Stimulated activated CD4-positive, alpha-beta T cell treated with anti-CD3 and anti-CD28 coated beads, Interleukin-15, amount 100 ng/mL, for 24 hours (primary cell): ENCODE data around the gene TMIE.
A peak's percentile ranks its signal among the peaks of the same experiment; 100 is the strongest.
"Not testable (repeated sequence)": the region's sequence is repeated elsewhere in the genome, so short reads cannot be mapped to it uniquely, and the experiment has no call there.

Experiments
- DNase-seq: peaks from one replicate; pipeline ENCODE4 v3.0.0-alpha.2; 2020

Gene TMIE

DNA sequence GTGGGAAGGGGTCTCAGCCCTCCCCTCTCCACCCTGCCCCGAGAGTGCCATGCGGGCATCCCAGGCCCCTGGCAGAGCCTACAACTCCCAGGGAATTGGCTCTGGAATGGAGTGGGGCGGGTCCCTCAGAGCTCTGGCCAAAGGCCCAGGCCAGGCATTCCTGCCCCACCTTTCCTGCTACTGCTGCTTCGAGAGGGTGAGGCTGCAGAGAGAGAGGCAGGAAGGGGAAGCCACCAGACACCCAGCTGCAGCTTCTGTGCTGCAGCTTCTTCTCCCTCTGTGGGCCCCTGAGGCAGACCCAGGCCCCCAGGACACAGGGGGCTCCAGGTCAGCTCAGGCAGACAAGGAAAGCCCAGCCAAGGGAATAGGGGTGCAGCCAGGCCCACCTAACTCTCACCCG is 10.4 kb upstream of the TMIE start:
- DNase-seq: no peak

DNA sequence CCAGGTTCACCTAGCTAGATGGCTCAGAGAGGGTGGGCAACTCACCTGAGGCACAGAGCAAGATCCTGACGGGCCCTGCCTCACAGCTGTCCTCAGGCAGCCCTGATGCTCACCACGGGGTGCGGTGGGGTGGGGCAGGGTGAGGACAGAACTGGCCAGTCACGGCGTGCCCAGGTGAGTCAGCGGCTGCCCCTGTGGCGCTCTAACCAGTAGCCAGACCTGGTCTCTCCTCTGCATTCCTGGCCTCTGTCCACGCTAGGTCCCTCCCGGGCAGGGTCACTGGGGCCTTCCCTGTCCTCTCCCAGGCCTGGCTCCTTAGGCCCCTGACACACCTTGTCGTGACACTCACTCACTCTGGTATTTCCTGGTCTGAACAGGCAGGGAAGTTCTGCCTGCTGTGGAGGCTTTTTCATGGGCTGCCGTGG is 8.6 kb upstream of the TMIE start:
- no peak for DNase-seq

DNA sequence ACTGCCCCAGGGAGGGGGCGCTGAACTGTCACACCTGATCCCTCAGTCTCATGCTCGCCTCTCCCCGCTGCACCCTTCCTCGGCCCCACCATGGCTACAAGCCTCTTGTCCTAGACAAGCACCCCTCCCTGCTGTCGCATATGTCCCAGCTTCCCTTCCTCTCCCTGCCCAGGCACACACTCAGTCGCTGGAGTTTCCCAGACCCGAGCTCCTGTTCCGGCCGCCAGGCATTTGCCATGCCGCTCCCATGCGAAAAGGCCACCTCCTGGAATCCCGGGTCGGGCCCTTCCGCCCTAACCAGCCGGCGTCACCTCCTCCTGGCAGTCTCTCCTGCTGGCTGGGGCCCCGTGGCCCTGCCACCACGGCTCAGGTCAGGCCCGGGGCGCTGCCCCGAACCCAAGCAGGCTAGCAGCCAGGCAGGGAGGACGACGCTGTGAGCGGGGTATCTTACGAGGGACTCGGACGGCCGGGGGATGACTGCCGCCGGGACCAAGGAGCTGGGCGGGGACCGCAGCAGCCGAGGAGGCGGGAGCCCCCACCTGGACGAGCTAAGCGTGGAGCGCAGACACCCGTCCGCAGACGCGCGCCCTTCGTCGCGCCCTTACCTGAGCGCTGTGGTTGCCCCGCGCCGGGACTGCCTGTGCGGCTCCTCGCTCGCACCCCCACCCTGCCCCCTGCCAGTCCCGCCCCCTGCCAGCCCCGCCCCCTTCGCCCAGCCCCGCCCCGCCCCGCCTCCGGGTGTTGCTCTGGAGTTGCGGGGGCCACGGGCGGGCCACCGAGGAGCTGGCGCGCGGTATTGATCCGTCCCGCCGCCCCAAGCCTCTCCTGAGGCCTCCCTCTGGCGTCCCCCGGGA is 7.9 kb upstream of the TMIE start, which contains the start of gene ALS2CL:
Gene ALS2CL, minus strand, starts transcription at position 642 of the 854 bp plus-strand sequence. CDS start 4,239 bp downstream, outside the sequence.
- peak; percentile 71 for DNase-seq

DNA sequence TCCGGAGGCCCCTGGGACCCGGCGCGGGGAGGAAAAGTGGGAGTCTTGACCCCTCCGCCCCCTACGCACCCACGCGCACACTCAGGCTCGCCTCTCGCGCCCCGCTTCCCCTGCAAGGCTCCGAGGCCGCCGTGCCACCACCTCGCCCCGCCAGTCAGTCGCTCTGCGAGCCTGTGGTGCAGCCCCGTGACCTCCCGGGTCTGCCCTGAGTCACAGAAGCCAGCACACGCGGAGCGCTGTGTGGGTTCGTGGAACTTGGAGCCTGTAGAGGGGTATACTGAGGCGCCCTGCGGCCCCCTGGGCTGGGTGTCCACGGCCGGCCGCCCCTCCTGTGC is 7.3 kb upstream of the TMIE start:
- DNase-seq: peak; percentile 62

DNA sequence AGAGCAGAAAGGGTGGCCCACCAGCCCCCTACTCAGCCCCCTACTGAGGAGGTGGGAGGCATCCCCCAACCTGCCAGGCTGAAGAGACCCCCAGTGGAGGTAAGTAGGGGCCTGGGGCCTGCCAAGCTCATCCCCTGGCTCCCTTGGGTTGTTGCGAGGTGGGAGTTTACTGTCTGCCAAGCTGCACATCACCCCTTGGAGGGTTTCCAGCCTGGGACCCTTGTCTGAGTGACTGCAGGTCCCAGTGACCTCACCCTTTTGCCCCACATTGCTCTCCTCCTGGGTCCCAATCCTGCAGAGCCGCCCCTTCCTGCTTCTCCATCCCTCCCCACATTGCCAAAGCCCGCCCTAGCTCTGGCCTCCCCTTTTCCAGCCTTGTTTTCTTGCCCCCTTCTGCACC is 6.7 kb upstream of the TMIE start:
- no peak for DNase-seq

DNA sequence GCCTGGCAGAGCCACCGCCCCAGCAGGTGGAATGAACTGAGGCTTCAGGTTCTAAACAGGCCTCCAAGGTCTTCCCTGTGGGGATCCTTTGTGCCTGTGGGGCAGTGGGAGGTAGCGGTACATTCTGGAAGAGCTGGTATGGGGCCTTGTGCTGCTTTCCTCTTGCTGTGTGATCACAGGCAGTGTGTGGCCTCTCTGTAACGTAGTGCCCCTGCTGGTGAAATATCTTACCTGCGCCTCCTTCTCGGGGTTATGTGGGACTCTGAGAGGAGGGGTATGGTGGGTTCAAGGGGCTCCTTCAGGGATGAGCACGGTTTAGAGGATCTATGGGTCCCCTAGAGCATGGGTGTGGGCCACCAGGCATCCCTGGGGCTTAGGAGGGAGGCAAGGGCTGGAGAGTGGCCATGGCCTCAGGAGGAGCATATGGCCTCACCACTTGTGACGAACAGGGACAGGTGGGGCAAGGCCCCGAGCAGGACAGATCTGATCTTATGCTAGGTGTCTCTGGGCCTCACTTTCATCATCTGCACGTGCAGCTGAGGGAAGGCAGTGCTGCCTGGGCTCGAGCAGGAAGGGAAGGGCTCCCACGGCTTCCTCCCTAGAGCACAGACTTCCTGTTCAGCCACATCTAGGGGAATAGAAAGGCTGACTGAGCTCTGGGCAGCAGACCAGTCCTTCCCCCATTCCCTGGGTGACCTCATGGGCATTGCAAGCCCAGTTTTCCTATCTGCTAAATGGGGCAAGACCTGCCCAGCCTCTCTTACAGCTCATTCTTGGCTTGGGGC is 5.8 kb upstream of the TMIE start:
- peak; percentile 59 for DNase-seq

DNA sequence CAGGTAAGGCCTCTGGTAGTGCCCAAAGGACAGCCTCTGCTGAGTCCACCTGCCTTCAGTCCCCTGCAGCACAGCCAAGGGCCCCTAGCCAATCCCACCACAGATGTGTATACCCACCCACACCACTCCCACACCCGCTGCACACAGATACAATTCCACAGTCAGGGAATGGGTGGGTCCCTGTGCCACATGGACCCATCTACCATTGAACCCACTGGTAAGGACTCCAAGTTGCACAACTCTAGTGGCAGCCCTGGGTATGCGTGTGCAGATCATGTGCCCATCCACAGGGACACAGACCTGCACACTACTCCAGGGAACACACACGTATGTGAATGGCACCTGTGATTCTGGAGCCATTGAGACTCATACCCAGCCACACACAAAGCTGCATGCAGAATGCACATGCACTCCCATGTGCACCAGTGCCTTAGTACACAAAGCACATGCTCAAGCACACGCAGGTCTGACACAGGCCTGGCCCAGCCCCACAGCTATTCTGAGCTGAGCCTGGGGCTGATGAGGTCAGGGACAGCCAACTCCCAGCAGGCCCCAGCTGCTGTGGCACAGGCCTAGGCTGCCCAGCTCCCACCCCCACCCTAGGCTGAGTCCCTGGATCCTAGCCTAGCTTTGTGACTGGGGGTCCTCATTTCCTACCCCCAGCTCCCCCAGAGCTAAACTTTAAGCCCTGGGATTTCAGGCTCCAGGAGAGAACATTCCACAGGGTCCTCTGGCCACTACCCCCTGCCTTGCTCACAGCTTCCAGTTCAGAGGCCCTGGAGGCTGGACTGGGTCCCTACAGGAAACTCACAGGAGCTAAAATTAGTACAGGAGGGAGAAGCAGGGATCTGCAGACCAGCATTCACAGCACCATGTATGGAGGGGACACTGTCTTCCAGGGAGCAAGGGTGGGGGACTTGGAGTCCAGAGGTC is 5.0 kb upstream of the TMIE start:
- no peak for DNase-seq

DNA sequence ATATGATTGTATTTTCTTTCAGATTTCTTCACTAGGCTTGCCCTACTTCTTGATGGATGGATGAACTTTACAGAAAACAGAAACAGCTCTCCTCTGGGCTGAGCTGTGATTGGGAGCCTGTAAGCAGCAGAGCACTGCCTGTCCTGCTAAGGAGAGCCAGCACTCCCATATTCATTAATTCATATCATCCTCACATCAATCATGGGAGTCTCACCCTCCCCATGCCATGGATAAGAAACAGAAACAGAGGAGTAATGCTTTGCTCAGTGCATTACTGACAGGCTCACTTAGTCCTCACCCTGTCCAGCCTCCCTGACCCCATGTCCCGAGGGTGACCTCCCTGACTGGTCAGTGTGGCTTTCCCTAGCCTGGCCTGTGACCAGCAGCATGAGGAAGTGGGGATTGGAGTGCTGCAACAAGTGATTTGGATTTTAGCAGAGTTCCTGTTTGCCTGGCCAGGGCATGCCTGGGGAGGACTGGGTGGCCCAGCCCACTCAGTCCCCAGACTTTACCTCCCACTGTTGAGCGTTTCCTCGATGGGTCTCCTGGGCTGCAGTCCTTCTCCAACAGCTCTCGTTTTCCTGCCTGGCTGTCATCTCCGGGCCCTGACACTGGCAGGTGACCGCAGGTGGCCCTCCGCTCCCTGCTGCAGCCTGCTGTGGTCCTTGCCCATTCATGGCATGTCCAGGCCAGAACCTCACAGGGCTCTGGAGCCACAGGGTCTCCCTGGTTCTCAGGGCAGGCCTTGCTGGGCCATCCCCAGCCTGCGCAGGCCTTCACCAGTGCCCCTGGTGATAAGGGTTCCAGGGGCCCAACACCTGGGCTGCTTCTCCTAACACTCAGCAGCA is 1.3 kb upstream of the TMIE start:
- DNase-seq: no peak

DNA sequence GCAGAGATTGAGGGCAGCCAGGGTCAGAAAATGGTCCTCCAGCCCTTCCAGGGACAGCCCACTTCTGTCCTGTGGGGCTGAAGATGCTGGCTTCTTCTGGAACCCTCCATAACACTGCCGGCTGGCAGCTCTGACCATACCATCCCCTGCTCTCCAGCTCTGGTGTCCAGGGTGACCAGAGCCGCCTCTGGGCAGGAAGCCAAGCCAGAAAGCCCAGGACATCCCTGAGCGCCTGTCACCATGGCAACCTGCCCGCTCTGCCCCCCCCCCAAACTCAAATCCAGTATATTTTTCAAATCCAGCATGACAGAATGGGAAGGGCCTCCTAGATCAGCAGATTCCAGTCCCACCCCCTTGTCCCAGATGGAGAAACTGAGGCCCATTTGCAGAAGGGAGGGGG is 420 bp upstream of the TMIE start:
- DNase-seq: no peak

DNA sequence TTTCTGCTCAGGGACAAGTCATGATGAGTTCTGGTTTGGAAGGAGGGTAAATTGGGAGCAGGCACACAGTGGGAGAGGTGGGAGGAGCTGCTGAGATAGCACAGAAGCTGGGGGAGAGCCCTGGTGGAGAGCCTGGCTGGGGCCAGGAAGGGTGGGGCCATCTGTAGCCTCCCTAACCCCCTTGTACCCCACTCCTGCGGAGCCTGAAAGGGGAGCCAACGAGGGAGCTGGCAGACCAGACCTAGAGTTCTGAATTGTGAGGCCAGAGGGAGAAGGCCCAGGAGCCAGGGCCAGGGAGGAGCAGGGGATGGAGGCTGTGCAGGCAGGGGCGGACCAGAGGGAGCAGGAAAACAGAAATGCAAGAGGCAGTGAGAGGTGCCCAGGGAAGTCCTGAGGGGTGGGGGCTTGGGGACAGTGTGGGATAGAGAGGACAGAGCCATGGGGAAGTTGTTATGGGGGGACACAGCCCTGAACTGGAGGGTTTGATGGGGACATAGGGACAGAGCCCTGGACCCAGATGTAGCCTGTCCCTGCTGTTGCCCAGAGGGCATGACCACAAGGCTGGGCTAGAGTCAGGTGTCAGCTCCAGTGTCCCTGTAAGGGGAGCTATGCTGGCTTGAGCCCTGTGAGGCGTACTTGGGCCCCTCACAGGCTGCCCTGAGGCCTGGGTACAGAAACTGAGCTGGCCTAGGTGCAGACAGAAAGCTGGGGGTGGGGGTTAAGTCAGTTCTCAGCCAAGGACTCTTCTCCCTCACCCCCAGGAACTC is 1.2 kb downstream of the TMIE start:
- DNase-seq: no peak

DNA sequence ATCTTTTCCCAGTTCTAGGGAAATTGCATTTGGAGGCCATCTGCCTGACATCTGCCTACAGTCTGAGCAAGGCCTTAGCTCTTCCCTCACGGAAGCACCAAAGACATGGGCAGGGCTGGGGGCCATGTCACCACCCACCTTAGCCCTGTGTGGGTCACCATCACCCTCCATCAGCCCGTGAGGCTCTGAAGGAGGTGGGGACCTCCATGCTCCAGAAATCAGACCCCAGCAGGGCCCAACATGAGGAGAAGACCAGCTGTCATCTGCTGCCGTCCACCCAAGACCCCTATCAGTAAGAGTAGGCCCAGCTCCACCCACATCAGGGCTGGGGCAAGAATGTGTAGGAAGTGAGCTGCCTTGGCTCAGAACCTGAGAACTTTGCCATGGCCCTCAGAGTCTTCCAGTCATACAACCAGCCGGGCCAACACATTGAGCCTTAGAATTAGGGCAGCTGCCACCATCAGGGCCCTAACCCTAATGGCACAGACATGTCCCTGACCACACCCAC is 1.9 kb downstream of the TMIE start:
- no peak for DNase-seq

DNA sequence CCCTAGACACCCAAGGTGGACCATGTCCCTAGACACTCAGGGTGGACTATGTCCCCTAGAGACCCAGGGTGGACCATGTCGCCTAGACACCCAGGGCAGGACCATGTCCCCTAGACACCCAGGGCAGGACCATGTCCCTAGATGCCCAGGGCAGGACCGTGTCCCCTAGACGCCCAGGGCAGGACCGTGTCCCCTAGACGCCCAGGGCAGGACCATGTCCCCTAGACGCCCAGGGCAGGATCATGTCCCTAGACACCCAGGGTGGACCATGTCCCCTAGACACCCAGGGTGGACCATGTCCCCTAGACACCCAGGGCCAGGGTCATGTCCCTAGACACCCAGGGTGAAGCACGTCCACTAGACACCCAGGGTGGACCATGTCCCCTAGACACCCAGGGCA is 3.2 kb downstream of the TMIE start:
- DNase-seq: not testable (repeated sequence)

DNA sequence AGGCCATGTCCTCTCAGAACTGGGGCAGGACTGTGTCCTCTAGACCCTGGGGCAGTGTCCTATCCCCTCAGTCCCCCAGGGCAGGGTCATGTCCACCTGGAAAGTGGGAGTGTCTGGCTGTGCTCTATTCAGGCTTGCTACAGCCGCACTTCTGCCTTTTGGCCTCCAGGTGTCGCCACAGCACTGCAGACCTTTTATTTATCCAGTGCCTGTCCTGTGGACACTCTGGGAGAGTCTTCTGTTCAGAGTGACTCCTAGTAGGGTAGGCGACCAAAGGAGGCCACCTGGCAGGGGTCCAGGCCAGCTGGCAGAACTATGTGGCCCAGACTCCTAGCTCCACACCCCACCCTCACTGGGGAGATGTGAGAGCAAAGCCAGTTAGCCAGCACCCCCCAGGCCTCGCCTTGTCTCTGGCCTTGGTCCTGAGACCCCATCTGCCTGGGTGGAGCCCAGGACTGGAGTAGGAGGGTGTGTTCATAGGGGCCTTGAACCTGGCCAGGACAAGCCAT is 3.9 kb downstream of the TMIE start:
- DNase-seq: peak; percentile 72

DNA sequence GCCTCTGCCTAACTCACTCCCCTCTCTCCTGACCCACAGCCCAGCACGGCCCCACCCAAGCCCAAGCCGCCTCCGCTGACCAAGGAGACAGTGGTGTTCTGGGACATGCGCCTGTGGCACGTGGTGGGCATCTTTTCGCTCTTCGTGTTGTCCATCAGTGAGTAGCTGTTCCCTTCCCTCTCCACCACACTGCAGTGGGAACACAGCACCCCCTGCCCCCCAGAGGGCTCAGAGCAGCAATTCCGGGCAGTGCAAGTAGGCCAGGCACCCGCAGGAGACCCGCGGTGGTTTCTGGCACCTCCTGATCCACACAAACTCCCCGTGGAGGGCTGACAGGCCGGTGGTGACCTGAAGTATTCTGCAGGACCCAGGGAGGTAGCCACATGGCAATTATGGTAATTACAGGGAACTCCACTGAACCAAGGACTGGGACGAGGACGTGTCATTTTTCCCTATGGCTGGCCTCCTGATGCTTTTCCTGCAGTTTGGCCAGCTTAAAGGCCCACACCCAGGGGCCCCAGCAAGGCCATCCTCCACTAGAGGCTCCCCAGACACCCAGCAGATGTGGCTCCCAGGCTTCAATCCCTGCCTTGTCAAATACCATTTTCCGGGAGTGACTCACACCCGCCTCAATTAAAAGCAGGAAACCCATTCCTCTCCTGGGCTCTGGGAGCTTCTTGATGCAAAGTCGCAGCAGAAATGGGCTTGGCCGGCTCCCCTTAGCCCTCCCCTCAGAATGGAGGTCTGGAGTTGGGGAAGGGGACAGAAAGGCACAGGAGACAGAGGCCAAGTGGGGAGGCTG is 4.8 kb downstream of the TMIE start:
- DNase-seq: no peak

DNA sequence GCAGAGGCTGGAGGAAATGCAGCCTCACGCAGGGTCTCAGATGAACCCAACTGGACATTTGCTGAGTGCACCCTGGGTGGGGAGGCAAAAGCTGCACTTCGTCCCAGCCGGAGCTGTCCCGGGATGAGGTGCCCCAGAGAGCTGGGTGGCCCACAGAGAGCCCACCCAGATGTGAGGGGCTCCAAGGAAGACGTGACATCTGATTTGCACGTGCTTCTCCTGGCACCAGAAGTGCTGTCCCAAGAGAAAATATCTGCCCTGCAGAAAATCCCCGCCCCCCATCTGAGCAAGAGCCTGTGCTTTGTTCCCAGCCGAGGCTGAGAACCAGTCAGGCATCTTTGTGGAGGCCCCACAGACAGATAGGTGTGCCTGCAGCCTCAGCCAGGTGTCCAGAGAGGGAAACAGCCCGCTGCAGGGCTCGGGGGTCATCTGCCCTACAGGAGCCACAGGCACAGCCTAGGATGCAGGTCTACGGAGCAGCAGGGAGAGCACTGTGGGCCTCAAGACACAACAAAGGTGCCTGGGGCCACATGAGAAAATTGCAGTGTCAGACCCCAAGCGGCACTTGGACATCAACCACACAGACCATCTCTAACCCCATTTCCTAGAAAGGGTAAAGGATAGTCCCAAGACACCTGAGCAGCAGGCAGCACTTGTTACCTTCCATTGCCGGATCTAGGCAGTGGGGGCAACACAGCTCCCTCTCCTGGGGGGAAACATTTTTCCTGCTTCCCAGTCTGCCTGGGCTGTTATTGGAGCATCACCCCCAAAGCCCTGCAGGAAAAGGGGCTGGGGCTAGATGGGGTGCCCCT is 5.8 kb downstream of the TMIE start:
- peak; percentile 0 for DNase-seq

DNA sequence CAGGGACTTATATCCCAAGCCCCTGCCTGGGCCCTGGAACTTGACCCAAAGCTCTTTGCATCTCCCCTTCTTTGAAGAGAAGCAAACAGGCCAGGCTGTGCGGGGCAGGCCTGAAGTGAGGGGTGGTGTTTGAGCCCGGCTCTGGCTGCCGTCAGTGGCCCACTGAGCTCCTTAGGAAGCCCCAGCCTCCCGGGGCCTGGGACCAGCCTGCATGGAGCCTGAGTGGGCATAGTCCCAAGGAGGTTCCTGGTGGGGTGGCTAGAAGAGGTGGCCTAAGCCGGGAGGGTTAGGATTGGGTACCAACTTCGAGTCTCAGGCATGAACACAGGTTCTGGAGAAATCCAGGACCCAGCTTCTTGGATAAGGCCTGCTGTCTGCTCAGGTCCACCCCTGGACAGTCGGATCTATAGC is 6.4 kb downstream of the TMIE start:
- peak; percentile 0 for DNase-seq

DNA sequence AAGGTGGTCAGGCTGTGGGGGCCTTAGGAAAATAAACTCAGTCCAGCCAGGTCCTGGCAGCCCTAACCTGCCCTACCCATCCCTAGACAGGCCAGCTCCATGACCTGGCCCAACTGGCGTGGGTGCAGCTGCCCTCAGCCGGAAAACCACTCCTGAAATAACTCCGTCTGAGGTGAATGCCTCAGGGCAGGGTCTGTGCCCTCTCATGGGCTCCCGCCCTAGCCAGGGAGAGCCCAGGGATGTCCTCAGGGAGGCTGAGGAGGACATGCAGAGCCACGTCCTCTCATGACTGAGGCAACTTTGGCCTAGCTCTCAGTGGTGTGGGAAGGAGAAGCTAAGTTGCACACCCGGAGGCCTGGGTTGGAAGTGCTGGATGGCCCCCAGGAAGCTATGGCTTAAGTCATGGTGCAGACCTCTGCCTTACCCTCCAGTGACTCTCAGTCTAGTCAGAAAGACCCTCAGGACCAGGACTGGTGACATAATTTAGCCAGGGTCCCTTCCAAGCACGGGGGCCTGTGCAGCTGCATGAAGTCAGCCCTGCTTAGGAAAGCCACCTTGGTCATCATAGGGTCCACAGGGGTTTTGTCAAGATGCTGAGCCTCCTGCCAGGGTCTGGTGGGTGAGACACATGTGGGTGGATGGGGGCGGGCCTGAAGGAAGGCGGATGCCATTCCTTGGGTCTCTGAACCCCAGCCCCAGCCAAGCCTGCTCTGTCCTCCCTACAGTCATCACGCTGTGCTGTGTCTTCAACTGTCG is 7.4 kb downstream of the TMIE start:
- peak; percentile 1 for DNase-seq

DNA sequence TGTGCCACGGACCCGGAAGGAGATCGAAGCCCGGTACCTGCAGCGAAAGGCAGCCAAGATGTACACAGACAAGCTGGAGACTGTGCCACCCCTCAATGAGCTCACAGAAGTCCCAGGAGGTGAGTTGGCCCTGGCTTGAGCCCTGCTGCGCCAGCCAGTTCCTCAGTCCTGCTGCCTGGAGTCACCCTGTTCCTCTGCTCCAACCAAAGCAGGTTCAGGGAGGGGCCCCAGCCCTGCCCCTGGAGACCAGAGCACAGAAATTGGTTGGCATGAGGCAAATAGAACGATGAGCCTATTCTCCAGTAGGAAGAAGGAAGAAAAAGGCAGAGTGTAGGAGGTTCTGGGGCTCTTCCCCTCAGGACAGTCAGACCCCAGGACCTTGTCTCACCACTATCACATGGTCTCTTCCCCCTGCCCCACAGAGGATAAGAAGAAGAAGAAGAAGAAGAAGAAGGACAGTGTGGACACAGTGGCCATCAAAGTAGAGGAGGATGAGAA is 8.0 kb downstream of the TMIE start:
- no peak for DNase-seq
